A549 (cell line): Measurements from ENCODE around the gene GALNT14. TPM values are rescaled to one million over a fixed set of nuclear protein-coding genes. Genes with fewer than 3 reads are reported as not detected.
A peak's percentile ranks its signal among the peaks of the same experiment; 100 is the strongest.

Experiments used
- ATOH8 ChIP-seq: fragments of 250-450 bp; sonication (Bioruptor Pico); IDR thresholded peaks from 2 replicates; pipeline ENCODE4 v1.5.0; 2020; ENCODE audit warnings: low read depth, mild to moderate bottlenecking, moderate library complexity
- BCL3 ChIP-seq: fragments of >200 bp; sonication (Bioruptor Twin); formaldehyde crosslinking; IDR thresholded peaks from 3 replicates; pipeline ENCODE4 v1.6.1; 2016
- BHLHE40 ChIP-seq: IDR thresholded peaks from 2 replicates; pipeline ENCODE4 v1.6.1; 2012; ENCODE audit warnings: low read depth, low read length, inconsistent platforms
- CBX2 ChIP-seq: fragments of 200-600 bp; sonication (generic); IDR thresholded peaks from 2 replicates; pipeline ENCODE4 v1.6.1; 2016; ENCODE audit warnings: low read depth, mild to moderate bottlenecking, borderline replicate concordance
- CBX8 ChIP-seq: fragments of 200-600 bp; sonication (generic); IDR thresholded peaks from 2 replicates; pipeline ENCODE4 v1.6.1; 2016
- CEBPB ChIP-seq, 2 experiments: fragments of >200 bp in 1 of 2; sonication (Bioruptor Twin) in 1 of 2; formaldehyde crosslinking in 1 of 2; IDR thresholded peaks; 2 replicates each; pipeline ENCODE4 v1.6.1; 2012 to 2016
- CHD4 ChIP-seq: fragments of 200-600 bp; sonication (generic); IDR thresholded peaks from 2 replicates; pipeline ENCODE4 v1.6.1; 2016; ENCODE audit warnings: antibody characterized with exemption, mild to moderate bottlenecking, borderline replicate concordance
- EHF ChIP-seq: fragments of 250-450 bp; sonication (Bioruptor Pico); IDR thresholded peaks from 2 replicates; pipeline ENCODE4 v1.5.0; 2020; ENCODE audit warnings: mild to moderate bottlenecking
- EHMT2 ChIP-seq: fragments of 200-600 bp; sonication (generic); IDR thresholded peaks from 2 replicates; pipeline ENCODE4 v1.6.1; 2016; ENCODE audit warnings: antibody characterized with exemption, low read depth, mild to moderate bottlenecking, moderate library complexity
- EP300 ChIP-seq, 2 experiments: fragments of >200 bp; sonication (Bioruptor Twin); formaldehyde crosslinking; IDR thresholded peaks; 2 replicates in 1 of 2; 3 replicates in 1 of 2; pipeline ENCODE4 v1.6.1; 2016 to 2017
- FOSB ChIP-seq: fragments of 250-450 bp; sonication (Bioruptor Pico); IDR thresholded peaks from 2 replicates; pipeline ENCODE4 v1.5.0; 2020; ENCODE audit warnings: mild to moderate bottlenecking, moderate library complexity
- FOSL2 ChIP-seq, 2 experiments: fragments of 450-650 bp in 1 of 2; fragments of >200 bp in 1 of 2; sonication (Bioruptor Twin) in 1 of 2; formaldehyde crosslinking; IDR thresholded peaks; 2 replicates each; pipeline versions ENCODE4 v1.5.0 to v1.6.1; 2016 to 2020; ENCODE audit warnings: mild to moderate bottlenecking in 1 of 2, moderate library complexity in 1 of 2
- GATA3 ChIP-seq: IDR thresholded peaks from 2 replicates; pipeline ENCODE4 v1.6.1; 2012; ENCODE audit warnings: borderline replicate concordance
- HDAC2 ChIP-seq: fragments of 200-600 bp; sonication (generic); IDR thresholded peaks from 2 replicates; pipeline ENCODE4 v1.6.1; 2016
- HMGXB4 ChIP-seq: fragments of 250-450 bp; sonication (Bioruptor Pico); IDR thresholded peaks from 2 replicates; pipeline ENCODE4 v1.5.0; 2021; ENCODE audit warnings: mild to moderate bottlenecking, moderate library complexity, borderline replicate concordance
- HOXA7 ChIP-seq: fragments of 250-450 bp; sonication (Bioruptor Pico); IDR thresholded peaks from 2 replicates; pipeline ENCODE4 v1.5.0; 2020; ENCODE audit warnings: mild to moderate bottlenecking, moderate library complexity
- JUN ChIP-seq, 2 experiments: fragments of >200 bp; sonication (Bioruptor Twin); formaldehyde crosslinking; IDR thresholded peaks; 2 replicates in 1 of 2; 3 replicates in 1 of 2; pipeline ENCODE4 v1.6.1; 2016 to 2017
- MAZ ChIP-seq: fragments of 150-350 bp; IDR thresholded peaks from 2 replicates; pipeline ENCODE4 v1.6.1; 2014; ENCODE audit warnings: antibody characterized with exemption, low read depth, low read length, borderline replicate concordance
- NR3C1 ChIP-seq: fragments of >200 bp; sonication (Bioruptor Twin); formaldehyde crosslinking; IDR thresholded peaks from 3 replicates; pipeline ENCODE4 v1.6.1; 2017
- REST ChIP-seq: fragments of 200-600 bp; sonication (generic); IDR thresholded peaks from 2 replicates; pipeline ENCODE4 v1.6.1; 2016; ENCODE audit warnings: antibody characterized with exemption, mild to moderate bottlenecking, moderate library complexity
- RNF2 ChIP-seq: fragments of 200-600 bp; sonication (generic); IDR thresholded peaks from 2 replicates; pipeline ENCODE4 v1.6.1; 2016; ENCODE audit warnings: low read depth, mild to moderate bottlenecking, antibody characterized with exemption, moderate library complexity, borderline replicate concordance
- TFCP2L1 ChIP-seq: fragments of 250-450 bp; sonication (Bioruptor Pico); IDR thresholded peaks from 2 replicates; pipeline ENCODE4 v1.5.0; 2021; ENCODE audit warnings: mild to moderate bottlenecking
- TP53 ChIP-seq: fragments of 250-450 bp; sonication (Bioruptor Pico); IDR thresholded peaks from 2 replicates; pipeline ENCODE4 v1.5.0; 2021; ENCODE audit warnings: mild to moderate bottlenecking, moderate library complexity
- ZFP36 ChIP-seq: fragments of 450-650 bp; IDR thresholded peaks from 2 replicates; pipeline ENCODE4 v1.6.1; 2014; ENCODE audit warnings: borderline replicate concordance; ENCODE audit not compliant: partially characterized antibody
- ZSCAN20 ChIP-seq: fragments of 250-450 bp; sonication (Bioruptor Pico); IDR thresholded peaks from 2 replicates; pipeline ENCODE4 v1.8.0; 2022; ENCODE audit warnings: mild to moderate bottlenecking, moderate library complexity
- polyA plus RNA-seq, 4 experiments: library from polyadenylated mRNA; depleted of rRNA in 3 of 4; stranded (reverse); fragments of >200 nt; fragmentation: RNase III in 1 of 4; extraction: RNeasy Plus Mini Kit Qiagen cat#74134 plus additional on column Dnase treatment in 1 of 4; gene quantifications; 2 replicates in 3 of 4; 3 replicates in 1 of 4; pipeline ENCODE4 v1.2.3, GENCODE V29; 2011 to 2017

GALNT14 gene
- polyA plus RNA-seq, 2 of the 4 experiments (the other 2 are of a cell fraction) = 34.4 to 38.3 TPM

GRCh38 chr2:31138037-31138962 is at the start of gene GALNT14 (continued):
- no peak for TF ChIP-seq TP53
- TF ChIP-seq CBX8 = no peak
- TF ChIP-seq HMGXB4 = peak; percentile 28; the same call in 1 of the 2 replicates
- TF ChIP-seq CHD4 = no peak
- TF ChIP-seq MAZ = 0 out of 2 replicates have a peak, but pooled peaks have one; percentile 43
- TF ChIP-seq FOSB = no peak
- no peak for TF ChIP-seq BCL3
- TF ChIP-seq FOSL2 (IDR thresholded peaks at IDR 0.05) = no peak
- TF ChIP-seq FOSL2 (CRISPR knock-in tag; IDR thresholded peaks at IDR 0.05) = no peak
- no peak for TF ChIP-seq EP300 (IDR thresholded peaks at IDR 0.05)
- peak; percentile 62; the same call in 1 of the 2 replicates for TF ChIP-seq TFCP2L1 (CRISPR knock-in tag)
- no peak; the same call in 1 of the 2 replicates for TF ChIP-seq BHLHE40
- TF ChIP-seq GATA3 = no peak
- peak; percentile 92 for TF ChIP-seq ATOH8 (CRISPR knock-in tag)
- TF ChIP-seq ZFP36 = no peak
- no peak for TF ChIP-seq EHMT2
- TF ChIP-seq RNF2 = 0 out of 2 replicates have a peak, but pooled peaks have one; percentile 46
- peak in 1 of 2 experiments; percentile 79; a peak in 2 of 5 replicates for TF ChIP-seq JUN (IDR thresholded peaks at IDR 0.05)
- TF ChIP-seq REST = 0 out of 2 replicates have a peak, but pooled peaks have one; percentile 33
- TF ChIP-seq HOXA7 (CRISPR knock-in tag) = peak; percentile 63; the same call in 1 of the 2 replicates
- TF ChIP-seq ZSCAN20 (CRISPR knock-in tag) = no peak
- TF ChIP-seq CEBPB (IDR thresholded peaks at IDR 0.05) = no peak
- TF ChIP-seq EHF = no peak
- no peak for TF ChIP-seq NR3C1
- TF ChIP-seq HDAC2 = no peak; the same call in 1 of the 2 replicates
- no peak for TF ChIP-seq CBX2
